GM23338 (cell line): ENCODE measurements around the gene VWA2. TPM values are rescaled to one million over a fixed set of nuclear protein-coding genes. Genes with fewer than 3 reads are reported as not detected.

Source experiments
- ATAC-seq: fragments of 200-7000 bp; cut with Tn5 transposase; 3 replicates; pipeline ENCODE4 v1.9.1; 2020
- DNase-seq: peaks from one replicate; pipeline ENCODE4 v3.0.0-alpha.2; 2015; ENCODE audit warnings: low spot score
- H2AFZ ChIP-seq: fragments of 200-600 bp; sonication (generic); 2 replicates; pipeline ENCODE4 v1.8.0; 2016; ENCODE audit warnings: antibody characterized with exemption, mild to moderate bottlenecking, moderate library complexity
- H3F3A ChIP-seq: fragments of 200-600 bp; sonication (generic); replicated peaks from 2 replicates; pipeline ENCODE4 v1.8.0; 2017; ENCODE audit warnings: antibody characterized with exemption, mixed run types, low read depth
- H3K27ac ChIP-seq: fragments of 200-600 bp; sonication (generic); 2 replicates; pipeline ENCODE4 v1.6.1; 2016; ENCODE audit warnings: low read depth
- H3K27me3 ChIP-seq: fragments of 200-600 bp; sonication (generic); 2 replicates; pipeline ENCODE4 v1.8.0; 2016; ENCODE audit warnings: mild to moderate bottlenecking, mixed run types, moderate library complexity; ENCODE audit not compliant: insufficient read depth
- H3K36me3 ChIP-seq: fragments of 200-600 bp; sonication (generic); 2 replicates; pipeline ENCODE4 v1.8.0; 2016; ENCODE audit warnings: mild to moderate bottlenecking; ENCODE audit not compliant: insufficient read depth
- H3K4me1 ChIP-seq: fragments of 200-600 bp; sonication (generic); 2 replicates; pipeline ENCODE4 v1.8.0; 2016; ENCODE audit warnings: mild to moderate bottlenecking, moderate library complexity; ENCODE audit not compliant: insufficient read depth
- H3K4me2 ChIP-seq: fragments of 200-600 bp; sonication (generic); 2 replicates; pipeline ENCODE4 v1.7.1; 2017; ENCODE audit warnings: mixed run types
- H3K4me3 ChIP-seq: fragments of 200-600 bp; sonication (generic); 2 replicates; pipeline ENCODE4 v1.6.1; 2016; ENCODE audit warnings: mixed run types
- H3K79me2 ChIP-seq: fragments of 200-600 bp; sonication (generic); replicated peaks from 2 replicates; pipeline ENCODE4 v1.8.0; 2017; ENCODE audit warnings: mild to moderate bottlenecking; ENCODE audit not compliant: insufficient read depth
- H3K9me2 ChIP-seq: fragments of 200-600 bp; sonication (generic); 2 replicates; pipeline ENCODE4 v1.8.0; 2017; ENCODE audit not compliant: insufficient read depth
- H4K20me1 ChIP-seq: fragments of 200-600 bp; sonication (generic); replicated peaks from 2 replicates; pipeline ENCODE4 v1.8.0; 2017; ENCODE audit warnings: mild to moderate bottlenecking; ENCODE audit not compliant: insufficient read depth
- H3K27ac Mint-ChIP-seq: 2 replicates; pipeline ENCODE4 v1.8.0; 2020; ENCODE audit warnings: inconsistent platforms, mild to moderate bottlenecking, moderate library complexity, mixed read lengths
- H3K27me3 Mint-ChIP-seq: 3 replicates; pipeline ENCODE4 v1.8.0; 2022; ENCODE audit warnings: low read depth, mild to moderate bottlenecking, moderate library complexity, mixed read lengths, inconsistent platforms; ENCODE audit not compliant: insufficient read depth, poor library complexity
- H3K36me3 Mint-ChIP-seq: 3 replicates; pipeline ENCODE4 v1.8.0; 2021; ENCODE audit warnings: low read depth, mild to moderate bottlenecking, inconsistent platforms, moderate library complexity, mixed read lengths
- H3K4me1 Mint-ChIP-seq: 3 replicates; pipeline ENCODE4 v1.8.0; 2020; ENCODE audit warnings: mild to moderate bottlenecking, inconsistent platforms, mixed read lengths
- H3K4me3 Mint-ChIP-seq: 3 replicates; pipeline ENCODE4 v1.8.0; 2021; ENCODE audit warnings: moderate library complexity, mild to moderate bottlenecking, inconsistent platforms, mixed read lengths
- H3K9me3 Mint-ChIP-seq: 3 replicates; pipeline ENCODE4 v1.8.0; 2020; ENCODE audit warnings: moderate library complexity, mild to moderate bottlenecking, inconsistent platforms, mixed read lengths
- NANOG ChIP-seq: IDR thresholded peaks from 2 replicates; pipeline ENCODE4 v1.6.1; 2016; ENCODE audit warnings: antibody characterized with exemption, borderline replicate concordance
- POLR2AphosphoS5 ChIP-seq: IDR thresholded peaks from 2 replicates; pipeline ENCODE4 v1.6.1; 2016; ENCODE audit warnings: antibody characterized with exemption, low read depth
- ZNF114 ChIP-seq: fragments of 250-450 bp; sonication (Bioruptor Pico); IDR thresholded peaks from 2 replicates; pipeline ENCODE4 v1.5.0; 2020; ENCODE audit warnings: mild to moderate bottlenecking, moderate library complexity
- ZNF462 ChIP-seq: fragments of 250-450 bp; sonication (Bioruptor Pico); IDR thresholded peaks from 2 replicates; pipeline ENCODE4 v1.5.0; 2020; ENCODE audit warnings: mild to moderate bottlenecking, moderate library complexity
- polyA plus RNA-seq: library from polyadenylated mRNA; unstranded; fragments of >200 nt; fragmentation: Nextera tagmentation; extraction: Ambion mirVana; gene quantifications from 2 replicates; pipeline ENCODE4 v1.2.1, GENCODE V29; 2016
- total RNA-seq: library from RNA; depleted of rRNA; stranded (reverse); fragments of >200 nt; shearing (Covaris generic); gene quantifications from 2 replicates; pipeline ENCODE4 v1.2.3, GENCODE V29; 2014
- TF ChIP-seq, protein P1 (sequence below): IDR thresholded peaks from 2 replicates; pipeline ENCODE4 v1.6.1; 2016; ENCODE audit warnings: antibody characterized with exemption

Gene VWA2
- total and polyA plus RNA-seq, 2 experiments from 2014 or later, result 0.48 to 3.7 TPM

GRCh38 chr10:114311023-114311422 is 72.0 kb downstream of the VWA2 start:
- Histone ChIP-seq H3K27ac (no peak overlapping the region), H2AFZ (no peak overlapping the region), H3F3A (no peaks in the 10 kb centered on the region), H3K4me3 (no peak overlapping the region), H3K27me3 (no peaks in the 10 kb centered on the region), H4K20me1 (no peaks in the 10 kb centered on the region), H3K79me2 (no peaks in the 10 kb centered on the region), H3K4me2 (no peak overlapping the region), H3K4me1 (no peaks in the 10 kb centered on the region), H3K9me2 (no peaks in the 10 kb centered on the region), H3K36me3 (no peaks in the 10 kb centered on the region)
- no peaks in the 10 kb centered on the region for H3K9me3 Mint-ChIP-seq
- H3K4me3 Mint-ChIP-seq, result no peak overlapping the region
- H3K36me3 Mint-ChIP-seq, result no peaks in the 10 kb centered on the region
- TF ChIP-seq ZNF462 (CRISPR knock-in tag) (no peak), ZNF114 (CRISPR knock-in tag) (no peak)
- TF ChIP-seq, protein P1, sequence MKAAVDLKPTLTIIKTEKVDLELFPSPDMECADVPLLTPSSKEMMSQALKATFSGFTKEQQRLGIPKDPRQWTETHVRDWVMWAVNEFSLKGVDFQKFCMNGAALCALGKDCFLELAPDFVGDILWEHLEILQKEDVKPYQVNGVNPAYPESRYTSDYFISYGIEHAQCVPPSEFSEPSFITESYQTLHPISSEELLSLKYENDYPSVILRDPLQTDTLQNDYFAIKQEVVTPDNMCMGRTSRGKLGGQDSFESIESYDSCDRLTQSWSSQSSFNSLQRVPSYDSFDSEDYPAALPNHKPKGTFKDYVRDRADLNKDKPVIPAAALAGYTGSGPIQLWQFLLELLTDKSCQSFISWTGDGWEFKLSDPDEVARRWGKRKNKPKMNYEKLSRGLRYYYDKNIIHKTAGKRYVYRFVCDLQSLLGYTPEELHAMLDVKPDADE, result no peak
- peaks cover 3% of the 10 kb centered on the region for H3K27me3 Mint-ChIP-seq
- ATAC-seq (no peak), DNase-seq (no peak)
- no peaks in the 10 kb centered on the region; the same call in 2 of the 3 replicates for H3K4me1 Mint-ChIP-seq
- H3K27ac Mint-ChIP-seq, result no peak overlapping the region

- Mint-ChIP-seq H3K4me1 (no peaks in the 10 kb centered on the region; the same call in 1 of the 3 replicates), H3K4me3 (no peak overlapping the region), H3K36me3 (no peaks in the 10 kb centered on the region), H3K27ac (no peak overlapping the region), H3K27me3 (peaks cover 3% of the 10 kb centered on the region), H3K9me3 (no peaks in the 10 kb centered on the region)
- Histone ChIP-seq H3K9me2 (no peaks in the 10 kb centered on the region), H2AFZ (no peak overlapping the region), H3K27ac (no peak overlapping the region), H3F3A (no peaks in the 10 kb centered on the region), H3K27me3 (no peaks in the 10 kb centered on the region), H3K4me3 (no peak overlapping the region), H3K4me2 (no peak overlapping the region), H4K20me1 (no peaks in the 10 kb centered on the region), H3K36me3 (no peaks in the 10 kb centered on the region), H3K79me2 (no peaks in the 10 kb centered on the region), H3K4me1 (no peaks in the 10 kb centered on the region)
- DNase-seq, result no peak
- no peak for ATAC-seq
- TF ChIP-seq POLR2AphosphoS5 (no peak), NANOG (no peak)
- TF ChIP-seq, protein P1, result no peak
These were observed 72.6 kb downstream of the VWA2 start for GRCh38 chr10:114311496-114312209.
